Calu3 (cell line): ENCODE data around the gene KIF16B. TPM values are rescaled to one million over a fixed set of nuclear protein-coding genes. Genes with fewer than 3 reads are reported as not detected.

Experiments used
- BruUV-seq: library from RNA; stranded (reverse); fragments of 400-500 nt; replicated peaks from 2 replicates; lab custom pipeline; 2021; lab: Mats Ljungman, UMichigan
- CTCF ChIA-PET: fragments of 300-600 bp; sonication (Branson Sonifier 250); formaldehyde crosslinking; loops from one replicate; lab custom pipeline; 2022; ENCODE audit warnings: antibody characterized with exemption; lab: Charles Lee
- DNase-seq: peaks from one replicate; pipeline ENCODE4 v3.0.0; 2022
- H3K27ac Mint-ChIP-seq: one replicate; pipeline ENCODE4 v1.8.0; 2022; ENCODE audit warnings: mixed read lengths; ENCODE audit not compliant: unreplicated experiment
- H3K27me3 Mint-ChIP-seq: one replicate; pipeline ENCODE4 v1.8.0; 2022; ENCODE audit warnings: mixed read lengths; ENCODE audit not compliant: unreplicated experiment
- H3K36me3 Mint-ChIP-seq: one replicate; pipeline ENCODE4 v1.8.0; 2022; ENCODE audit warnings: mild to moderate bottlenecking, moderate library complexity, mixed read lengths; ENCODE audit not compliant: insufficient read depth, unreplicated experiment
- H3K4me1 Mint-ChIP-seq: one replicate; pipeline ENCODE4 v1.8.0; 2022; ENCODE audit warnings: mild to moderate bottlenecking, low read depth, mixed read lengths; ENCODE audit not compliant: unreplicated experiment
- H3K4me3 Mint-ChIP-seq: one replicate; pipeline ENCODE4 v1.8.0; 2022; ENCODE audit warnings: mild to moderate bottlenecking, low read depth, moderate library complexity, mixed read lengths; ENCODE audit not compliant: unreplicated experiment
- H3K9me3 Mint-ChIP-seq: one replicate; pipeline ENCODE4 v1.8.0; 2022; ENCODE audit warnings: low read depth, mixed read lengths; ENCODE audit not compliant: unreplicated experiment
- intact Hi-C: fragments of 100-400 bp; cut with micrococcal nuclease; formaldehyde crosslinking; loops from one replicate; pipeline ENCODE4 v1.10.0; 2022; ENCODE audit not compliant: unreplicated experiment
- total RNA-seq: library from RNA; stranded (reverse); gene quantifications from 2 replicates; pipeline ENCODE4 v1.2.3, GENCODE V29; 2022
- TF ChIP-seq, protein P1 (sequence below): fragments of 200-600 bp; IDR thresholded peaks from one replicate; pipeline ENCODE4 v1.8.0; 2022; ENCODE audit warnings: antibody characterized with exemption; ENCODE audit not compliant: unreplicated experiment

KIF16B gene
- total RNA-seq, 1 experiment from 2014 or later = 4.3 TPM

DNA sequence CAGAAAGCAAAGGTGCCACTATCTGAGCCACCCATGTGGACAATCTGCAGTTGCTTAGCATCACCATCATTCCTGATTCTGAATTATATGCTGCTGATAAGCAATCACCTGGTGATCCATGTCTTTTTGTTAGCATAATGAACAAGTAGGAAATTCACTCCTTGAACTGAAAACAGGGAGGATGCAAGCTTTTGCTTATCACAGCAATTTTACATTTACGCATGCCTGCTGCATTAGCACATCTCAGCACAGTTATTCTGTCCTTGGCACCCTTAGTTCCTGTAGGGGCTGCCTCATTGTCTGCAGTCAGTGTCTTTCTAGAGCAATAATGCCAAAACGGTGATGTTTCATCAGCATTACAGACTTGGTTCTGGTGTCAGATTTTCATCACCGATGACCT lies 162.6 kb downstream of the KIF16B start:
- CTCF ChIA-PET = no interaction called here
- no peaks in the 10 kb centered on the region for H3K36me3 Mint-ChIP-seq
- peaks cover 6% of the 10 kb centered on the region for H3K9me3 Mint-ChIP-seq
- TF ChIP-seq, protein P1, sequence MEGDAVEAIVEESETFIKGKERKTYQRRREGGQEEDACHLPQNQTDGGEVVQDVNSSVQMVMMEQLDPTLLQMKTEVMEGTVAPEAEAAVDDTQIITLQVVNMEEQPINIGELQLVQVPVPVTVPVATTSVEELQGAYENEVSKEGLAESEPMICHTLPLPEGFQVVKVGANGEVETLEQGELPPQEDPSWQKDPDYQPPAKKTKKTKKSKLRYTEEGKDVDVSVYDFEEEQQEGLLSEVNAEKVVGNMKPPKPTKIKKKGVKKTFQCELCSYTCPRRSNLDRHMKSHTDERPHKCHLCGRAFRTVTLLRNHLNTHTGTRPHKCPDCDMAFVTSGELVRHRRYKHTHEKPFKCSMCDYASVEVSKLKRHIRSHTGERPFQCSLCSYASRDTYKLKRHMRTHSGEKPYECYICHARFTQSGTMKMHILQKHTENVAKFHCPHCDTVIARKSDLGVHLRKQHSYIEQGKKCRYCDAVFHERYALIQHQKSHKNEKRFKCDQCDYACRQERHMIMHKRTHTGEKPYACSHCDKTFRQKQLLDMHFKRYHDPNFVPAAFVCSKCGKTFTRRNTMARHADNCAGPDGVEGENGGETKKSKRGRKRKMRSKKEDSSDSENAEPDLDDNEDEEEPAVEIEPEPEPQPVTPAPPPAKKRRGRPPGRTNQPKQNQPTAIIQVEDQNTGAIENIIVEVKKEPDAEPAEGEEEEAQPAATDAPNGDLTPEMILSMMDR = no peak
- BruUV-seq = no TSS peak
- no peak for DNase-seq
- intact Hi-C loops = no loop called here
- H3K4me1 Mint-ChIP-seq = peaks cover 27% of the 10 kb centered on the region
- no peaks in the 10 kb centered on the region for H3K27me3 Mint-ChIP-seq
- H3K27ac Mint-ChIP-seq = no peak overlapping the region
- H3K4me3 Mint-ChIP-seq = no peak overlapping the region

DNA sequence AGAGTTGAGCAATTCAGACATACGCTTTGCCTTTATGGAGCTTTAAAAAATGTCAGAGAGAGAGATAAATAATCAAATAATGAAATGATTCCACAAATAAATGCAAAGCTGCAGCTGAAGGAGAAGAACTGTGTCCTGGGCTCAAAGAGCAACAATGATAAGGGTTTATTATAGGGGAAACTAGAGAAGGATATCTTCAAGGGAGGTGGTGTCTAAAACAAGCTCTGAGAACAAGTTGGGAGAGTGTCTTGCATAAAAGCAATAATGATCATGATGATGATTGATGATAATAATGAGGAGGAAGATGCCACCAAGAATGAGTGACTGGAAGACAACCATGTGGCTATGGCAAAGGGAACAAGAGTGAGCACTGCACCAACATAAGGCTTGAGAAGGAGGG lies 164.3 kb downstream of the KIF16B start:
- TF ChIP-seq, protein P1 = no peak
- Mint-ChIP-seq H3K36me3 (no peaks in the 10 kb centered on the region), H3K27ac (no peak overlapping the region), H3K4me3 (no peak overlapping the region), H3K27me3 (no peaks in the 10 kb centered on the region), H3K4me1 (peaks cover 20% of the 10 kb centered on the region), H3K9me3 (peaks cover 6% of the 10 kb centered on the region)
- BruUV-seq = no TSS peak
- no peak for DNase-seq
- CTCF ChIA-PET = no interaction called here
- intact Hi-C loops = no loop called here

DNA sequence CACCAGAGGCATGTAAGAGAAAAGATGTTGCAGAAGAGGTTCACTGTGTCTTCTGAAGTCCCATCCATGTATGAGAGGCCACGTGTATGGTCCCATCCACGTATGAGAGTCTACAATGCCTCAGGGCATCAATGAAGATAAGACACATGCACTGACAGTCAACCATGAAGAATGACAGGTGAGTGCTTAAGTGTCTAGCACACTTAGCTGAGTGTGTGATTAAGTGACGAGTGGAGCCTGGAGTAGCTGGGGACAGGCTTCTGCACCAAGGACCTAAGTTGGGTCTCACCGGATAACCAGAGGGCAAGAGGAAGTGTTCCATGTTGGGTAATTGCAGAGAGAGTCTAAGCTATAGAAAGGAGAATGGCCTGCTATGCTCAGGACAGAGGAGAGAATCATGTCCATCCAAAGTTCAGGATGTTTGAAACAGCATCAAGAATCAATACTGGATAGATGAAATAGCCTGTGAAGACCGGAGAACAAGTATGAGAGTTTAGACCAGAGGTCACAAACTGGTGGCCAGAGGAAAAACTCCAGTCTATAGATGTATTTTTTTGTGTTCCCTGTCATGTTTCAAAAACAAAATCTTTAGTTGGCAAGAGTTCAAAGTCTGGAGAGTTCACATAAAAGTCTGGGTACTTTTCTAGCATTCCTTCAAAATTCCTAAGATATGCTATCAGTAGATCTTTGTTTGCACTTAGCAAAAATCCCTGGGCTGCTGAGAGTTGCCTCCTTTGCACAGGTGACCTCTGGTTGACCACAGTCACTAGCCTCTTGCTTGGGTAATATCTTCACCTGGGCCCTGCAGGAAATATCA lies 165.8 kb downstream of the KIF16B start:
- H3K27me3 Mint-ChIP-seq = no peaks in the 10 kb centered on the region
- H3K27ac Mint-ChIP-seq = no peak overlapping the region
- no peaks in the 10 kb centered on the region for H3K36me3 Mint-ChIP-seq
- H3K4me1 Mint-ChIP-seq = peaks cover 20% of the 10 kb centered on the region
- DNase-seq = peak; percentile 4
- intact Hi-C loops = no loop called here
- CTCF ChIA-PET = no interaction called here
- BruUV-seq = no TSS peak
- TF ChIP-seq, protein P1 = no peak
- no peak overlapping the region for H3K4me3 Mint-ChIP-seq
- H3K9me3 Mint-ChIP-seq = peaks cover 6% of the 10 kb centered on the region

DNA sequence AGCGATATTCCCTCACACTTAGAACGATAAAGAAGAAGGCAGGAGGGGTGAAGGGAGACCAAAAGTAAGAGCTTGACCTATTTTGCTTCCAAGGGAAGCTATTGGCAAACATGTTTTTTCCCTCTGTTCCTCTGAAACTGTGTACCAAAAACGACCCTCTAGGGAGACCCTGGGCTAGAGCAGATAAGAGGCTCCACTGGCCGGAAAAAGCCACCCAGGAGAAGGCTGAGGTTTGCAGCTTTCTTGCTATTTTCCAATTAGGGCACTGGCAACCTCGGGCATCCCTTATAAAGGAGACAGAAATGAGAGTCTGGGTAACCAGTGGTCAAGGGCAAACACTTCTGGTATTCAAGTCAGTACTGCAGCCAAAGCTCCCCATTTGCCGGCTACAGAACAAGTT lies 168.0 kb downstream of the KIF16B start:
- intact Hi-C loops = no loop called here
- no peak for DNase-seq
- H3K27ac Mint-ChIP-seq = no peak overlapping the region
- H3K4me1 Mint-ChIP-seq = peaks cover 20% of the 10 kb centered on the region
- TF ChIP-seq, protein P1 = no peak
- H3K4me3 Mint-ChIP-seq = no peak overlapping the region
- no peaks in the 10 kb centered on the region for H3K36me3 Mint-ChIP-seq
- CTCF ChIA-PET = no interaction called here
- no TSS peak for BruUV-seq
- peaks cover 3% of the 10 kb centered on the region for H3K9me3 Mint-ChIP-seq
- no peaks in the 10 kb centered on the region for H3K27me3 Mint-ChIP-seq
